HUES64 (cell line): Measurements from ENCODE around the gene SMYD2.

ENCODE experiments used
- H3K27ac ChIP-seq: 2 replicates; pipeline ENCODE4 v1.7.0; 2013; ENCODE audit warnings: low read depth, low read length, inconsistent platforms
- H3K27me3 ChIP-seq: 2 replicates; pipeline ENCODE4 v1.6.1; 2013; ENCODE audit warnings: mild to moderate bottlenecking, low read length; ENCODE audit not compliant: insufficient read depth
- H3K36me3 ChIP-seq: 2 replicates; pipeline ENCODE4 v1.6.1; 2013; ENCODE audit warnings: mild to moderate bottlenecking, low read length; ENCODE audit not compliant: insufficient read depth
- H3K4me1 ChIP-seq: 2 replicates; pipeline ENCODE4 v1.6.1; 2013; ENCODE audit warnings: mild to moderate bottlenecking, low read length, moderate library complexity; ENCODE audit not compliant: insufficient read depth
- H3K4me3 ChIP-seq: 2 replicates; pipeline ENCODE4 v1.5.1; 2013; ENCODE audit warnings: mild to moderate bottlenecking, low read length, moderate library complexity
- H3K9ac ChIP-seq: 2 replicates; pipeline ENCODE4 v1.6.1; 2013; ENCODE audit warnings: mild to moderate bottlenecking, low read depth, low read length
- H3K9me3 ChIP-seq: 2 replicates; pipeline ENCODE4 v1.6.1; 2013; ENCODE audit warnings: low read depth, low read length; ENCODE audit not compliant: insufficient read depth
- WGBS: fragments of 150-250, 120-280 bp; methylation state at CpG from one replicate; pipeline ENCODE4 v1.1.7; 2013; ENCODE audit warnings: missing lambda C conversion rate; 5-methylcytosine and 5-hydroxymethylcytosine counted together

Gene SMYD2

GRCh38 chr1:214255509-214255908 is 25.4 kb upstream of the SMYD2 start:
- 97% methylated on average over 2 of the region's 2 CpGs for WGBS
- no peaks in the 10 kb centered on the region for H3K27me3 ChIP-seq
- H3K9ac ChIP-seq: no peak overlapping the region
- no peak overlapping the region for H3K27ac ChIP-seq
- H3K36me3 ChIP-seq: no peaks in the 10 kb centered on the region
- no peaks in the 10 kb centered on the region for H3K9me3 ChIP-seq
- no peak overlapping the region for H3K4me3 ChIP-seq
- peaks cover 8% of the 10 kb centered on the region; the same call in 1 of the 2 replicates for H3K4me1 ChIP-seq

GRCh38 chr1:214259353-214259977 is 21.5 kb upstream of the SMYD2 start:
- 62% methylated on average over 2 of the region's 2 CpGs for WGBS
- H3K27me3 ChIP-seq: no peaks in the 10 kb centered on the region
- peaks cover 17% of the 10 kb centered on the region; the same call in 1 of the 2 replicates for H3K4me1 ChIP-seq
- no peaks in the 10 kb centered on the region for H3K36me3 ChIP-seq
- H3K27ac ChIP-seq: no peak overlapping the region
- no peaks in the 10 kb centered on the region for H3K9me3 ChIP-seq
- H3K9ac ChIP-seq: no peak overlapping the region
- H3K4me3 ChIP-seq: no peak overlapping the region

- Histone ChIP-seq H3K9ac (no peak overlapping the region), H3K27ac (no peak overlapping the region), H3K4me3 (no peak overlapping the region), H3K36me3 (no peaks in the 10 kb centered on the region), H3K4me1 (peaks cover 27% of the 10 kb centered on the region; the same call in 1 of the 2 replicates), H3K9me3 (no peaks in the 10 kb centered on the region), H3K27me3 (no peaks in the 10 kb centered on the region)
- 94% methylated on average over 3 of the region's 3 CpGs for WGBS
Measured at GRCh38 chr1:214260561-214261205, 20.3 kb upstream of the SMYD2 start.

- WGBS: 17% methylated on average over 12 of the region's 15 CpGs
Measured at GRCh38 chr1:214261206-214262123, 19.5 kb upstream of the SMYD2 start.

GRCh38 chr1:214264196-214264595 is 16.8 kb upstream of the SMYD2 start:
- no peak overlapping the region for H3K4me3 ChIP-seq
- H3K9ac ChIP-seq: no peak overlapping the region
- H3K9me3 ChIP-seq: no peaks in the 10 kb centered on the region
- 74% methylated on average over 3 of the region's 4 CpGs for WGBS
- no peaks in the 10 kb centered on the region for H3K27me3 ChIP-seq
- no peaks in the 10 kb centered on the region for H3K36me3 ChIP-seq
- no peak overlapping the region for H3K27ac ChIP-seq
- peaks cover 24% of the 10 kb centered on the region; the same call in 1 of the 2 replicates for H3K4me1 ChIP-seq

More at GRCh38 chr1:214261206-214262123, 19.5 kb upstream of the SMYD2 start:
- Histone ChIP-seq H3K4me1 (peaks cover 27% of the 10 kb centered on the region; the same call in 1 of the 2 replicates), H3K9ac (no peak overlapping the region), H3K27ac (no peak overlapping the region), H3K4me3 (no peak overlapping the region), H3K36me3 (no peaks in the 10 kb centered on the region), H3K9me3 (no peaks in the 10 kb centered on the region), H3K27me3 (no peaks in the 10 kb centered on the region)

- no peaks in the 10 kb centered on the region for H3K36me3 ChIP-seq
- H3K9me3 ChIP-seq: no peaks in the 10 kb centered on the region
- no peak overlapping the region for H3K27ac ChIP-seq
- no peak overlapping the region for H3K9ac ChIP-seq
- no peaks in the 10 kb centered on the region for H3K27me3 ChIP-seq
- H3K4me3 ChIP-seq: no peak overlapping the region
- WGBS: 90% methylated on average over 1 of the region's 3 CpGs
- H3K4me1 ChIP-seq: peaks cover 19% of the 10 kb centered on the region; the same call in 1 of the 2 replicates
Measured at GRCh38 chr1:214264976-214265375, 16.0 kb upstream of the SMYD2 start.

GRCh38 chr1:214270097-214270650 is 10.8 kb upstream of the SMYD2 start:
- no peak overlapping the region for H3K9ac ChIP-seq
- H3K4me1 ChIP-seq: peaks cover 11% of the 10 kb centered on the region
- no peaks in the 10 kb centered on the region for H3K9me3 ChIP-seq
- H3K27ac ChIP-seq: no peak overlapping the region
- WGBS: 63% methylated on average over 2 of the region's 2 CpGs
- H3K36me3 ChIP-seq: no peaks in the 10 kb centered on the region
- H3K27me3 ChIP-seq: no peaks in the 10 kb centered on the region
- H3K4me3 ChIP-seq: no peak overlapping the region

GRCh38 chr1:214271174-214271858 is 9.6 kb upstream of the SMYD2 start:
- no peaks in the 10 kb centered on the region for H3K36me3 ChIP-seq
- H3K4me1 ChIP-seq: peaks cover 9% of the 10 kb centered on the region
- H3K4me3 ChIP-seq: no peak overlapping the region
- WGBS: 50% methylated on average over 3 of the region's 3 CpGs
- H3K9ac ChIP-seq: no peak overlapping the region
- no peaks in the 10 kb centered on the region for H3K9me3 ChIP-seq
- H3K27me3 ChIP-seq: no peaks in the 10 kb centered on the region
- no peak overlapping the region for H3K27ac ChIP-seq

GRCh38 chr1:214271995-214272731 is 8.8 kb upstream of the SMYD2 start:
- WGBS: 84% methylated on average over 4 of the region's 4 CpGs
- Histone ChIP-seq H3K4me3 (no peak overlapping the region), H3K9ac (no peak overlapping the region), H3K4me1 (peaks cover 9% of the 10 kb centered on the region), H3K9me3 (no peaks in the 10 kb centered on the region), H3K27me3 (no peaks in the 10 kb centered on the region), H3K27ac (no peak overlapping the region), H3K36me3 (no peaks in the 10 kb centered on the region)

GRCh38 chr1:214272964-214273533 is 7.9 kb upstream of the SMYD2 start:
- Histone ChIP-seq H3K27ac (no peak overlapping the region), H3K36me3 (no peaks in the 10 kb centered on the region), H3K27me3 (no peaks in the 10 kb centered on the region), H3K4me1 (peaks cover 9% of the 10 kb centered on the region), H3K9me3 (no peaks in the 10 kb centered on the region), H3K4me3 (no peak overlapping the region), H3K9ac (no peak overlapping the region)
- 92% methylated on average over 2 of the region's 2 CpGs for WGBS
